HEK293 (cell line): ENCODE measurements around the gene DIO1.

Experiments used
- FEZF1 ChIP-seq: fragments of 450-650 bp; formaldehyde crosslinking; IDR thresholded peaks from 2 replicates; pipeline ENCODE4 v1.5.1; 2016; ENCODE audit warnings: missing biosample characterization, missing genetic modification characterization
- GLIS2 ChIP-seq: fragments of 450-650 bp; formaldehyde crosslinking; IDR thresholded peaks from 2 replicates; pipeline ENCODE4 v1.5.1; 2016; ENCODE audit warnings: missing biosample characterization, missing genetic modification characterization
- HOXC10 ChIP-seq: sonication (generic); formaldehyde crosslinking; IDR thresholded peaks from 2 replicates; pipeline ENCODE4 v1.8.1; 2023; ENCODE audit warnings: mild to moderate bottlenecking, missing genetic modification reagents
- KLF8 ChIP-seq: fragments of 450-650 bp; formaldehyde crosslinking; IDR thresholded peaks from 2 replicates; pipeline ENCODE4 v1.5.1; 2016; ENCODE audit warnings: missing biosample characterization, missing genetic modification characterization
- MYNN ChIP-seq: fragments of 450-650 bp; formaldehyde crosslinking; IDR thresholded peaks from 2 replicates; pipeline ENCODE4 v1.5.1; 2016; ENCODE audit warnings: missing biosample characterization, missing genetic modification characterization, borderline replicate concordance
- PATZ1 ChIP-seq: fragments of 450-650 bp; formaldehyde crosslinking; IDR thresholded peaks from 2 replicates; pipeline ENCODE4 v1.5.1; 2016; ENCODE audit warnings: missing biosample characterization, missing genetic modification characterization
- RBAK ChIP-seq: fragments of 450-650 bp; formaldehyde crosslinking; IDR thresholded peaks from 2 replicates; pipeline ENCODE4 v1.5.1; 2016; ENCODE audit warnings: missing biosample characterization, missing genetic modification characterization
- SP3 ChIP-seq: fragments of 450-650 bp; formaldehyde crosslinking; IDR thresholded peaks from 2 replicates; pipeline ENCODE4 v1.5.1; 2016; ENCODE audit warnings: missing biosample characterization, missing genetic modification characterization
- ZNF138 ChIP-seq: fragments of 450-650 bp; formaldehyde crosslinking; IDR thresholded peaks from 2 replicates; pipeline ENCODE4 v1.5.1; 2016; ENCODE audit warnings: missing biosample characterization, missing genetic modification characterization, borderline replicate concordance
- ZNF157 ChIP-seq: fragments of 450-650 bp; formaldehyde crosslinking; IDR thresholded peaks from 2 replicates; pipeline ENCODE4 v1.5.1; 2016; ENCODE audit warnings: missing biosample characterization, missing genetic modification characterization
- ZNF175 ChIP-seq: fragments of 450-650 bp; formaldehyde crosslinking; IDR thresholded peaks from 2 replicates; pipeline ENCODE4 v1.5.1; 2016; ENCODE audit warnings: missing biosample characterization, missing genetic modification characterization
- ZNF19 ChIP-seq: fragments of 450-650 bp; formaldehyde crosslinking; IDR thresholded peaks from 2 replicates; pipeline ENCODE4; 2016; ENCODE audit warnings: missing biosample characterization, missing genetic modification characterization, low read depth
- ZNF2 ChIP-seq: fragments of 450-650 bp; formaldehyde crosslinking; IDR thresholded peaks from 2 replicates; pipeline ENCODE4 v1.5.1; 2016; ENCODE audit warnings: missing biosample characterization, missing genetic modification characterization
- ZNF221 ChIP-seq: fragments of 450-650 bp; formaldehyde crosslinking; IDR thresholded peaks from 2 replicates; pipeline ENCODE4 v1.5.1; 2017; ENCODE audit warnings: missing biosample characterization, missing genetic modification characterization, borderline replicate concordance
- ZNF24 ChIP-seq: fragments of 450-650 bp; formaldehyde crosslinking; IDR thresholded peaks from 2 replicates; pipeline ENCODE4 v1.5.1; 2016; ENCODE audit warnings: missing biosample characterization, missing genetic modification characterization
- ZNF341 ChIP-seq: fragments of 450-650 bp; formaldehyde crosslinking; IDR thresholded peaks from 2 replicates; pipeline ENCODE4; 2016; ENCODE audit warnings: low read depth, missing biosample characterization, missing genetic modification characterization
- ZNF362 ChIP-seq: fragments of 450-650 bp; formaldehyde crosslinking; IDR thresholded peaks from 2 replicates; pipeline ENCODE4 v1.5.1; 2016; ENCODE audit warnings: missing biosample characterization, missing genetic modification characterization
- ZNF404 ChIP-seq: fragments of 450-650 bp; formaldehyde crosslinking; IDR thresholded peaks from 2 replicates; pipeline ENCODE4 v1.5.1; 2017; ENCODE audit warnings: missing biosample characterization, missing genetic modification characterization
- ZNF426 ChIP-seq: fragments of 450-650 bp; formaldehyde crosslinking; IDR thresholded peaks from 2 replicates; pipeline ENCODE4 v1.5.1; 2017; ENCODE audit warnings: missing biosample characterization, missing genetic modification characterization, mild to moderate bottlenecking, inconsistent platforms, moderate library complexity
- ZNF501 ChIP-seq: fragments of 450-650 bp; formaldehyde crosslinking; IDR thresholded peaks from 2 replicates; pipeline ENCODE4 v1.5.1; 2016; ENCODE audit warnings: missing biosample characterization, missing genetic modification characterization
- ZNF530 ChIP-seq: fragments of 450-650 bp; formaldehyde crosslinking; IDR thresholded peaks from 2 replicates; pipeline ENCODE4 v1.5.1; 2016; ENCODE audit warnings: low read depth, missing biosample characterization, missing genetic modification characterization
- ZNF670 ChIP-seq: fragments of 450-650 bp; formaldehyde crosslinking; IDR thresholded peaks from 2 replicates; pipeline ENCODE4 v1.5.1; 2016; ENCODE audit warnings: missing biosample characterization, missing genetic modification characterization, low read depth
- ZNF704 ChIP-seq: fragments of 450-650 bp; formaldehyde crosslinking; IDR thresholded peaks from 2 replicates; pipeline ENCODE4 v1.5.1; 2016; ENCODE audit warnings: missing biosample characterization, missing genetic modification characterization
- ZSCAN30 ChIP-seq: fragments of 450-650 bp; IDR thresholded peaks from 2 replicates; pipeline ENCODE4 v1.5.1; 2018; ENCODE audit warnings: missing biosample characterization, mild to moderate bottlenecking, missing genetic modification characterization, moderate library complexity
- TF ChIP-seq, protein P1 (sequence below): fragments of 450-650 bp; formaldehyde crosslinking; IDR thresholded peaks from 2 replicates; pipeline ENCODE4 v1.5.1; 2017; ENCODE audit warnings: missing biosample characterization, missing genetic modification characterization
- TF ChIP-seq, protein P2 (sequence below): fragments of 450-650 bp; formaldehyde crosslinking; IDR thresholded peaks from 2 replicates; pipeline ENCODE4 v1.5.0; 2017; ENCODE audit warnings: missing biosample characterization, missing genetic modification characterization, borderline replicate concordance
- TF ChIP-seq, protein P3 (sequence below): fragments of 450-650 bp; formaldehyde crosslinking; IDR thresholded peaks from 2 replicates; pipeline ENCODE4 v1.5.1; 2016; ENCODE audit warnings: missing biosample characterization, missing genetic modification characterization
- TF ChIP-seq, protein P4 (sequence below): fragments of 450-650 bp; formaldehyde crosslinking; IDR thresholded peaks from 2 replicates; pipeline ENCODE4 v1.5.1; 2016; ENCODE audit warnings: missing biosample characterization, missing genetic modification characterization

Gene DIO1

DNA sequence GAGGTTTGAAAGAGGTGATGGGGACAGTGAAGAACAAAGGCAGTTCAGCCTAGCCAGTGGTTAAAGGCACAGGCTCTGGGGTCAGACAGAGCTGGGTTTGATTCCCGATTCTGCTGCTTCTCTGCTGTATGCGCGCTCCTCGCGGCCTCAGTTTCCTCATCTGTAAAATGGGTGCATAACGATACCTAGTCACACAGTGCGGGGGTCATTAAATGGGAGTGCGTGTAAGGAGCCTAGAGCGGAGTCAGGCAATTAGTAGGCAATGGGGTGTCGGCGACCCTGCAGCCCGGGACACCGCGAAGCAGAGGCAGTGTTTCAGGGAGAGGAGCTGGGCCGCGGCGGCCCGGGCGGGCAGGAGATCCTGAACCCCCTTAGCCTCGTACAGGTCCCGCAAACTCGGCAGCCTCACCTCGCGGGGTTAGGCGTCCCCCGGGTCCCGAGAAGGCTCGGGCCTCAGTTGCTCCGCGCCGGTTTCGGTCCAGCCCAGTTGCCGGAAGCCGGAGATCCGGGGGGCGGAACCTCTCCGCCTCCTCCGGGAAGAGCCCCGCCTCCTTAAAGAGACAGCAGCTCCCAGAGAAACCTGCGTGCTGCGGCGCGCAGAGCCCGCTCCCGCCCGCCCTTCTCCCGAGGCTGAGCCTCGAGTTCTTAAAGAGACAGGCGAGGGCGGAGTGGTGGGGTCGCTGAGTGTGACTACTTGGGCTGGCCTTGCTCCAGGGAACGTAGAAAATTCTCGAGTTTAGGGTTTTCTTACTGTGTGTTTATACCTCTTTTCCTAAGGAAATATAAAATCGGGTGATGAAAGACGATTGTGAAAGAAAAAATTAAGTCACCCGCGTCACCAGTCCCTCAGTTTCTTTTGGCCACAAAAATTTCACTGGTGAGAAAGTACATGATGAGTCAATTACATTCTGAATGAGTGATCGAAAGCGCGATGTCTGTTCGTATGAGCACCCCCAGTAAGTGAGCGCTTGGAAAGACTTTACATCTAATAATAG is 4.4 kb upstream of the DIO1 start, which contains the start of gene YIPF1 (continued):
- TF ChIP-seq, protein P1, sequence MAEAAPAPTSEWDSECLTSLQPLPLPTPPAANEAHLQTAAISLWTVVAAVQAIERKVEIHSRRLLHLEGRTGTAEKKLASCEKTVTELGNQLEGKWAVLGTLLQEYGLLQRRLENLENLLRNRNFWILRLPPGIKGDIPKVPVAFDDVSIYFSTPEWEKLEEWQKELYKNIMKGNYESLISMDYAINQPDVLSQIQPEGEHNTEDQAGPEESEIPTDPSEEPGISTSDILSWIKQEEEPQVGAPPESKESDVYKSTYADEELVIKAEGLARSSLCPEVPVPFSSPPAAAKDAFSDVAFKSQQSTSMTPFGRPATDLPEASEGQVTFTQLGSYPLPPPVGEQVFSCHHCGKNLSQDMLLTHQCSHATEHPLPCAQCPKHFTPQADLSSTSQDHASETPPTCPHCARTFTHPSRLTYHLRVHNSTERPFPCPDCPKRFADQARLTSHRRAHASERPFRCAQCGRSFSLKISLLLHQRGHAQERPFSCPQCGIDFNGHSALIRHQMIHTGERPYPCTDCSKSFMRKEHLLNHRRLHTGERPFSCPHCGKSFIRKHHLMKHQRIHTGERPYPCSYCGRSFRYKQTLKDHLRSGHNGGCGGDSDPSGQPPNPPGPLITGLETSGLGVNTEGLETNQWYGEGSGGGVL (tag by site-specific recombination), result no peak
- TF ChIP-seq, protein P2, sequence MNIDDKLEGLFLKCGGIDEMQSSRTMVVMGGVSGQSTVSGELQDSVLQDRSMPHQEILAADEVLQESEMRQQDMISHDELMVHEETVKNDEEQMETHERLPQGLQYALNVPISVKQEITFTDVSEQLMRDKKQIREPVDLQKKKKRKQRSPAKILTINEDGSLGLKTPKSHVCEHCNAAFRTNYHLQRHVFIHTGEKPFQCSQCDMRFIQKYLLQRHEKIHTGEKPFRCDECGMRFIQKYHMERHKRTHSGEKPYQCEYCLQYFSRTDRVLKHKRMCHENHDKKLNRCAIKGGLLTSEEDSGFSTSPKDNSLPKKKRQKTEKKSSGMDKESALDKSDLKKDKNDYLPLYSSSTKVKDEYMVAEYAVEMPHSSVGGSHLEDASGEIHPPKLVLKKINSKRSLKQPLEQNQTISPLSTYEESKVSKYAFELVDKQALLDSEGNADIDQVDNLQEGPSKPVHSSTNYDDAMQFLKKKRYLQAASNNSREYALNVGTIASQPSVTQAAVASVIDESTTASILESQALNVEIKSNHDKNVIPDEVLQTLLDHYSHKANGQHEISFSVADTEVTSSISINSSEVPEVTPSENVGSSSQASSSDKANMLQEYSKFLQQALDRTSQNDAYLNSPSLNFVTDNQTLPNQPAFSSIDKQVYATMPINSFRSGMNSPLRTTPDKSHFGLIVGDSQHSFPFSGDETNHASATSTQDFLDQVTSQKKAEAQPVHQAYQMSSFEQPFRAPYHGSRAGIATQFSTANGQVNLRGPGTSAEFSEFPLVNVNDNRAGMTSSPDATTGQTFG (tag by site-specific recombination), result 0 out of 2 replicates have a peak, but pooled peaks have one; percentile 20
- TF ChIP-seq, protein P3, sequence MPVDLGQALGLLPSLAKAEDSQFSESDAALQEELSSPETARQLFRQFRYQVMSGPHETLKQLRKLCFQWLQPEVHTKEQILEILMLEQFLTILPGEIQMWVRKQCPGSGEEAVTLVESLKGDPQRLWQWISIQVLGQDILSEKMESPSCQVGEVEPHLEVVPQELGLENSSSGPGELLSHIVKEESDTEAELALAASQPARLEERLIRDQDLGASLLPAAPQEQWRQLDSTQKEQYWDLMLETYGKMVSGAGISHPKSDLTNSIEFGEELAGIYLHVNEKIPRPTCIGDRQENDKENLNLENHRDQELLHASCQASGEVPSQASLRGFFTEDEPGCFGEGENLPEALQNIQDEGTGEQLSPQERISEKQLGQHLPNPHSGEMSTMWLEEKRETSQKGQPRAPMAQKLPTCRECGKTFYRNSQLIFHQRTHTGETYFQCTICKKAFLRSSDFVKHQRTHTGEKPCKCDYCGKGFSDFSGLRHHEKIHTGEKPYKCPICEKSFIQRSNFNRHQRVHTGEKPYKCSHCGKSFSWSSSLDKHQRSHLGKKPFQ (tag by site-specific recombination), result no peak
- TF ChIP-seq ZNF426 (tag by site-specific recombination), result no peak
- peak; percentile 80 for TF ChIP-seq GLIS2 (tag by site-specific recombination)
- 0 out of 2 replicates have a peak, but pooled peaks have one; percentile 50 for TF ChIP-seq PATZ1 (tag by site-specific recombination)
- TF ChIP-seq KLF8 (tag by site-specific recombination), result peak; percentile 50; the same call in 1 of the 2 replicates
- TF ChIP-seq ZNF138, result no peak
- TF ChIP-seq ZNF221 (tag by site-specific recombination), result no peak
- peak; percentile 72; the same call in 1 of the 2 replicates for TF ChIP-seq ZNF24 (tag by site-specific recombination)
- no peak for TF ChIP-seq ZNF362 (tag by site-specific recombination)
- 0 out of 2 replicates have a peak, but pooled peaks have one; percentile 21 for TF ChIP-seq MYNN (tag by site-specific recombination)
- TF ChIP-seq ZNF175 (tag by site-specific recombination), result no peak
- no peak for TF ChIP-seq ZNF704 (tag by site-specific recombination)
- no peak for TF ChIP-seq ZNF404 (tag by site-specific recombination)
- no peak for TF ChIP-seq ZNF670 (tag by site-specific recombination)
- TF ChIP-seq SP3, result peak; percentile 84
- TF ChIP-seq, protein P4, sequence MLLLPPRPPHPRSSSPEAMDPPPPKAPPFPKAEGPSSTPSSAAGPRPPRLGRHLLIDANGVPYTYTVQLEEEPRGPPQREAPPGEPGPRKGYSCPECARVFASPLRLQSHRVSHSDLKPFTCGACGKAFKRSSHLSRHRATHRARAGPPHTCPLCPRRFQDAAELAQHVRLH (tag by site-specific recombination), result peak; percentile 93
- TF ChIP-seq FEZF1 (tag by site-specific recombination), result no peak
- no peak for TF ChIP-seq ZNF19
- no peak for TF ChIP-seq HOXC10
- 0 out of 2 replicates have a peak, but pooled peaks have one; percentile 40 for TF ChIP-seq ZNF341 (tag by site-specific recombination)
- no peak for TF ChIP-seq ZSCAN30 (tag by site-specific recombination)
- peak; percentile 90 for TF ChIP-seq ZNF2 (tag by site-specific recombination)
- peak; percentile 47; the same call in 1 of the 2 replicates for TF ChIP-seq ZNF501 (tag by site-specific recombination)
- no peak for TF ChIP-seq RBAK (tag by site-specific recombination)
- no peak for TF ChIP-seq ZNF157
- TF ChIP-seq ZNF530, result no peak
